ENCODE data around the gene SEPTIN1. TPM values are rescaled to one million over a fixed set of nuclear protein-coding genes. Genes with fewer than 3 reads are reported as not detected.
A peak's percentile ranks its signal among the peaks of the same experiment; 100 is the strongest.

The SEPTIN1 gene
- total RNA-seq, 1 donor from 2014 or later = 2.9 TPM

DNA sequence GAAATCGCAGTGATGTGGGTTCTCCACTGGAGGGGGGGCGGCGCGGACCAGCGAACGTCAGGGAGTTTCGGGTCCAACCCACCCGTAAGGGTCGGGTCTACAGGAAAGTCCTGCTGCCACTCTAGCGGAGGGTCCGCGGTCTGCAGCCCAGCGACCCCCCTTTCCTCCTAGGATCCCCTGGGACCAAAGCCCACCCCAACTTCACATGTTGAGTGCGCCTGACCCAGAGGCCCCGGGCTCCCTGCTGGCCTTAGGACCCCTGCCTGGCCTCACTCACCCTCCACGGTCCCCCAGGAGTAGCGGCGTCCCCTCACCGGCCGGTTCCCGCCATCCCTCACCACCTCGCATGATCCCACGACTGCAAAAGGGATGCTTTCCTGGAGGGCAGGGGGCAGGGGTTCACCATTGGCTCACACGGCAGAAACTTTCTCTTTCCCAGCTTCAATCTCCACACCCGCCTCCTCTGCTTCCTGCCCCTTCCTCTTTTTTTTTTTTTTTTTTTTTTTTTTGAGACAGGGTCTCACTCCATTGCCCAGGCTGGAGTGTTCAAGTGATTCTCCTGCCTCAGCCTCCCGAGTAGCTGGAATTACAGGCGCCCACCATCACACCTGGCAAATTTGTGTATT, 3.1 kb downstream of the SEPTIN1 start:
- Mint-ChIP-seq H3K36me3 (ENCODE audit: unreplicated experiment) (peaks cover 4% of the 10 kb centered on the region), H3K27ac (ENCODE audit: unreplicated experiment) (peak overlapping the region; percentile 100), H3K9me3 (ENCODE audit: unreplicated experiment) (peaks cover 9% of the 10 kb centered on the region), H3K4me1 (ENCODE audit: low read depth, unreplicated experiment) (peaks cover 8% of the 10 kb centered on the region), H3K27me3 (ENCODE audit: unreplicated experiment) (peaks cover 19% of the 10 kb centered on the region), H3K4me3 (ENCODE audit: unreplicated experiment) (peak overlapping the region; percentile 97)
- TF ChIP-seq, protein P1, sequence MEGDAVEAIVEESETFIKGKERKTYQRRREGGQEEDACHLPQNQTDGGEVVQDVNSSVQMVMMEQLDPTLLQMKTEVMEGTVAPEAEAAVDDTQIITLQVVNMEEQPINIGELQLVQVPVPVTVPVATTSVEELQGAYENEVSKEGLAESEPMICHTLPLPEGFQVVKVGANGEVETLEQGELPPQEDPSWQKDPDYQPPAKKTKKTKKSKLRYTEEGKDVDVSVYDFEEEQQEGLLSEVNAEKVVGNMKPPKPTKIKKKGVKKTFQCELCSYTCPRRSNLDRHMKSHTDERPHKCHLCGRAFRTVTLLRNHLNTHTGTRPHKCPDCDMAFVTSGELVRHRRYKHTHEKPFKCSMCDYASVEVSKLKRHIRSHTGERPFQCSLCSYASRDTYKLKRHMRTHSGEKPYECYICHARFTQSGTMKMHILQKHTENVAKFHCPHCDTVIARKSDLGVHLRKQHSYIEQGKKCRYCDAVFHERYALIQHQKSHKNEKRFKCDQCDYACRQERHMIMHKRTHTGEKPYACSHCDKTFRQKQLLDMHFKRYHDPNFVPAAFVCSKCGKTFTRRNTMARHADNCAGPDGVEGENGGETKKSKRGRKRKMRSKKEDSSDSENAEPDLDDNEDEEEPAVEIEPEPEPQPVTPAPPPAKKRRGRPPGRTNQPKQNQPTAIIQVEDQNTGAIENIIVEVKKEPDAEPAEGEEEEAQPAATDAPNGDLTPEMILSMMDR (IDR thresholded peaks at IDR 0.05; ENCODE audit: partially characterized antibody, unreplicated experiment) = peak; percentile 13
- DNase-seq = no peak

DNA sequence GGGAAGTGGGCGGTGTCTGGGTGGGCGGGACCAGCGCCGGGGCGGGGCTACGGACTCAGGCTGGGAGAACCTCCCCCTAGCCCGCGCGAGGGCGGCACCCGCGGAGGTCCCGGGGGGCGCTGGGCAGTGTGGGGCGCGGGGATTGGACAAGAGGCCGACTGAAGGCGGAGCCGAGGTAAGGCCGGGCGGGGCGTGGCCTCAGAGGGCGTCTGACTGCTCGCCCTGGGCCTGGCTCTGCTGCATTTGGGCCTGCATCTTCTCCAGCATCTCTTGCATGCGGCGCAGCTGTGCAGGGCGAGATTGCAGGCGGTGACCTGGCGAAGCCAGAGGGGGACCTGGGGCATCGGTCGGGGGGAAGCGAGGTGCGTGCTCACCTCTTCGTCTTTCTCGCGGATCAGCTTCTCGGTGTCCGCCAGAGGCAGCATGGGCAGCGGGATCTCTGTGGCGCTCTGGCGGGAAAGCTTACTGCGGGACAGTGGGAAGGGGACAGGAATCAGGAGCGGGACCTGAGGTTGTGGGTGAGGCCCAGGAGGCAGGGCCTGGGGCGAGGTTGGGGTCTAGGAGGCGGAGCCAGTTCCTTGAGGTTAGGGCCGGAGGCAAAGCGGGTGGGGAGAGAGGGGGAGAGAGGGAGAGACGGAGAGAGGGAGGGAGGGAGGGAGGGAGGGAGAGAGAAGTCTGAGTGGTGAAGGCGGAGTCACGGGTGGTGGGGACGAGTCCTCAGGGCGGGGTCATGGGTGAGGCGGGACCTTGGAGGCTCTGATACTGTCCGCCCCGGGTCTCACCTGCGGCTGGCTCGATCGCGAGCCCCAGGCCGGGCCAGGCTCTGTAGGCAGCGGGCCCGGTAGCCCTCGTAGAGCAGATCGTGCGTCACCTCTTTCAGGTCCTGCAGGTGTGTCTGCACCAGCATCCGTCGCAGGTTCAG, 3.9 kb downstream of the SEPTIN1 start:
- TF ChIP-seq, protein P1 (IDR thresholded peaks at IDR 0.05; ENCODE audit: partially characterized antibody, unreplicated experiment) = no peak
- H3K4me1 Mint-ChIP-seq (ENCODE audit: low read depth, unreplicated experiment) = peaks cover 8% of the 10 kb centered on the region

DNA sequence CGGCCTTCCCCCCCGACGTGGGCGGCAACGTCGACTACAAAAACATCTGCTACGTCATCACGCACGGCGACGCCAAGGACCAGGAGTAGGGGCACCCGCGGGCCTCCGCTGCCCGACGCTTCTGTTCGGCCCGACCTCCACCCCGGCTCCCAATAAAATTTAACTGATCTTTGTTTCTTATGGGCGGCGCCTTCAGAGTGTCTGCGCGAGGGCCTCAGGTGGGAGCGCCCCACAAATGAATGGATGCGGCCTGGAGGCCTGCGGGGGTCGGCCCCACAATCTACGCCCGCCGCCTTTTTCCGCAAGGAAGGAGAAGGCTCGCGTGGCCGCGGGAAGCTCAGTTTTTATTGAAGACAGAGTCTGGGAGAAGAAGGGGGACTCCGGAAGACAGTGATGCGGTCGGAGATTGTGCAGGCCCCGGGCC, 4.5 kb downstream of the SEPTIN1 start:
- peak; percentile 86 for DNase-seq
- Mint-ChIP-seq H3K27ac (ENCODE audit: unreplicated experiment) (peak overlapping the region; percentile 100), H3K36me3 (ENCODE audit: unreplicated experiment) (peaks cover 4% of the 10 kb centered on the region), H3K4me1 (ENCODE audit: low read depth, unreplicated experiment) (peaks cover 10% of the 10 kb centered on the region), H3K9me3 (ENCODE audit: unreplicated experiment) (peaks cover 15% of the 10 kb centered on the region), H3K27me3 (ENCODE audit: unreplicated experiment) (peaks cover 17% of the 10 kb centered on the region), H3K4me3 (ENCODE audit: unreplicated experiment) (peak overlapping the region; percentile 97)
- TF ChIP-seq, protein P1 (IDR thresholded peaks at IDR 0.05; ENCODE audit: partially characterized antibody, unreplicated experiment) = no peak

More for the DNA sequence above, 3.9 kb downstream of the SEPTIN1 start:
- Mint-ChIP-seq H3K27me3 (ENCODE audit: unreplicated experiment) (peaks cover 17% of the 10 kb centered on the region), H3K27ac (ENCODE audit: unreplicated experiment) (peak overlapping the region; percentile 100), H3K4me3 (ENCODE audit: unreplicated experiment) (peak overlapping the region; percentile 97), H3K36me3 (ENCODE audit: unreplicated experiment) (peaks cover 4% of the 10 kb centered on the region), H3K9me3 (ENCODE audit: unreplicated experiment) (peaks cover 12% of the 10 kb centered on the region)
- peak; percentile 100 for DNase-seq

DNA sequence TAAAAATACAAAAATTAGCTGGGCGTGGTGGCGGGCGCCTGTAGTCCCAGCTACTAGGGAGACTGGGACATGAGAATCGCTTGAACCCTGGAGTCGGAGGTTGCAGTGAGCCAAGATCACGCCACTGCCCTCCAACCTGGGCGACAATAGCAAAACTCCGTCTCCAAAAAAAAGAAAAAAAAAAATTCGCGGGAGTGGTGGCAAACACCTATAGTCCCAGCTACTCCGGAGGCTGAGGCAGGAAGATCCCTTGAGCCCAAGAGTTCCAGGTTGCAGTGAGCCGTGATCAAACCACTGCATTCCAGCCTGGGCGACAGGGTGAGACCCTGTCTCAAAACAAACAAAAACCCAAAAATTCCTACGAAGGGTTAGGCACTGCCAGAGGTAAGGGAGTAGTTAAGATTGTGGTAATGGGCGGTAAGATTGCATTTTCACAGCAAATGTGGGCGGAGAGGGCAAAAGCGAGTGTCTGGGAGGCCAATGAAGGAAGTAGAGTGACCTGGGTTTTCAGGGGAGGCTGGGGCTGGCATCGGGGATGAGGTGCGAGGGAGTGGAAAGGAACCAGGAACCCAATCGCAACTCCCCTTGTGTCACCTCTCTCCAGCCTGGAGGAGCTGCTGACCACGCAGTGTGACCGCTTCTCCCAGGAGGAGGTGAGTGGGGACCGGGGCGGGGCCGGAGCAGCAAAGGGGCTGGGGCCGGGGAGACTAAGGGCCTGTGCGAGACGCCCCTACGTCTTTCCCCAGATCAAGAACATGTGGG, 5.1 kb downstream of the SEPTIN1 start:
- H3K4me3 Mint-ChIP-seq (ENCODE audit: unreplicated experiment) = peak overlapping the region; percentile 97
- peaks cover 15% of the 10 kb centered on the region for H3K4me1 Mint-ChIP-seq (ENCODE audit: low read depth, unreplicated experiment)
- peaks cover 16% of the 10 kb centered on the region for H3K9me3 Mint-ChIP-seq (ENCODE audit: unreplicated experiment)
- TF ChIP-seq, protein P1 (IDR thresholded peaks at IDR 0.05; ENCODE audit: partially characterized antibody, unreplicated experiment) = no peak
- peaks cover 4% of the 10 kb centered on the region for H3K36me3 Mint-ChIP-seq (ENCODE audit: unreplicated experiment)
- peaks cover 18% of the 10 kb centered on the region for H3K27me3 Mint-ChIP-seq (ENCODE audit: unreplicated experiment)
- DNase-seq = no peak
- peak overlapping the region; percentile 100 for H3K27ac Mint-ChIP-seq (ENCODE audit: unreplicated experiment)

Data from glutamatergic neuron (in vitro differentiated cells).